ENCODE measurements around the gene PTRHD1.

- TF ChIP-seq CTCF (conservative IDR thresholded peaks at IDR 0.05 in 1 of 2, IDR thresholded peaks at IDR 0.05 in 1 of 2; ENCODE audit: low read depth in 1 of 2, low read length in 2 of 2) (no peak), EZH2 (IDR thresholded peaks at IDR 0.05; ENCODE audit: low read length, missing control alignments) (no peak)
These were observed 9.6 kb downstream of the PTRHD1 start for GRCh38 chr2:24783641-24784040.
